ENCODE results near the gene SCN9A. TPM values are rescaled to one million over a fixed set of nuclear protein-coding genes. Genes with fewer than 3 reads are reported as not detected.
"Not testable (repeated sequence)": the region's sequence is repeated elsewhere in the genome, so short reads cannot be mapped to it uniquely, and the experiment has no call there.

The SCN9A gene
- total RNA-seq, 6 donors from 2014 or later: 5.8 to 24.1 (median 9.8) TPM

DNA sequence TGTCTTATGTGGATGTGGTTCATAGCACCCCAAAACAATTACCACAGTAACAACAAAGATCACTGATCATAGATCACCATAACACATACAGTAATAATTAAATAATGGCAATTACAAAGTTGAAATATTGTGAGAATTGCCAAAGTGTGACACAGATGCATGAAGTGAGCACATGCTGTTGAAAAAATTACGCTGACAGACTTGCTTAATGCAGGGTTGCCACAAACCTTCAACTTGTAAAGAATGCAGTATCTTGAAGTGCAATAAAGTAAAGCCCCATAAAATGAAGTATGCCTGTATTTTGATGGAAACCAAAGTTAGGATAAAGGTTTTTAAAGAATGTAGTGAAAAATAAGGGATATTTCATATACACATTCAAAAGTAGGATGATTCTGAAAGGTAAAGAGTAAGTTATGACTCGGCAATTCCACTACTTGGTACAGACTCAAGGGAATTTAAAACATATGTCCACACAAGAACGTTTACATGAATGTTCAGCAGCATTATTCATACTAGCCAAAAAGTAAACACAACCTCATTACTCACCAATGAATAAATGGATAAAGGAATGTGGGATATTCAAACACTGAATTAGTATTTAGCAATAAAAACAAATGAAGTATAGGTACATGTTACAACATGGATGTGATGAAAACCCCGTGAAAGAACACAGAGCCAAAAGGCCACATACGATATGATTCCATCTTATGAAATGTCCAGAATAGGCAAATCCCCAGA is 61.6 kb downstream of the SCN9A start:
- DNase-seq (no peak), ATAC-seq (ENCODE audit: low FRiP score in 2 of 2) (no peak)
- Histone ChIP-seq H3K27ac (no peak overlapping the region), H3K36me3 (no peaks in the 10 kb centered on the region), H3K27me3 (no peaks in the 10 kb centered on the region), H3K4me1 (no peaks in the 10 kb centered on the region), H3K4me3 (no peak overlapping the region), H3K9me3 (no peaks in the 10 kb centered on the region)
- 59 to 71% methylated on average over 5 of the region's 5 CpGs for WGBS, 2 donors
- TF ChIP-seq POLR2AphosphoS5 (IDR thresholded peaks at IDR 0.05) (no peak), EP300 (IDR thresholded peaks at IDR 0.05) (no peak), POLR2A (IDR thresholded peaks at IDR 0.05) (no peak)
- TF ChIP-seq, protein P1, sequence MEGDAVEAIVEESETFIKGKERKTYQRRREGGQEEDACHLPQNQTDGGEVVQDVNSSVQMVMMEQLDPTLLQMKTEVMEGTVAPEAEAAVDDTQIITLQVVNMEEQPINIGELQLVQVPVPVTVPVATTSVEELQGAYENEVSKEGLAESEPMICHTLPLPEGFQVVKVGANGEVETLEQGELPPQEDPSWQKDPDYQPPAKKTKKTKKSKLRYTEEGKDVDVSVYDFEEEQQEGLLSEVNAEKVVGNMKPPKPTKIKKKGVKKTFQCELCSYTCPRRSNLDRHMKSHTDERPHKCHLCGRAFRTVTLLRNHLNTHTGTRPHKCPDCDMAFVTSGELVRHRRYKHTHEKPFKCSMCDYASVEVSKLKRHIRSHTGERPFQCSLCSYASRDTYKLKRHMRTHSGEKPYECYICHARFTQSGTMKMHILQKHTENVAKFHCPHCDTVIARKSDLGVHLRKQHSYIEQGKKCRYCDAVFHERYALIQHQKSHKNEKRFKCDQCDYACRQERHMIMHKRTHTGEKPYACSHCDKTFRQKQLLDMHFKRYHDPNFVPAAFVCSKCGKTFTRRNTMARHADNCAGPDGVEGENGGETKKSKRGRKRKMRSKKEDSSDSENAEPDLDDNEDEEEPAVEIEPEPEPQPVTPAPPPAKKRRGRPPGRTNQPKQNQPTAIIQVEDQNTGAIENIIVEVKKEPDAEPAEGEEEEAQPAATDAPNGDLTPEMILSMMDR (IDR thresholded peaks at IDR 0.05): no peak

DNA sequence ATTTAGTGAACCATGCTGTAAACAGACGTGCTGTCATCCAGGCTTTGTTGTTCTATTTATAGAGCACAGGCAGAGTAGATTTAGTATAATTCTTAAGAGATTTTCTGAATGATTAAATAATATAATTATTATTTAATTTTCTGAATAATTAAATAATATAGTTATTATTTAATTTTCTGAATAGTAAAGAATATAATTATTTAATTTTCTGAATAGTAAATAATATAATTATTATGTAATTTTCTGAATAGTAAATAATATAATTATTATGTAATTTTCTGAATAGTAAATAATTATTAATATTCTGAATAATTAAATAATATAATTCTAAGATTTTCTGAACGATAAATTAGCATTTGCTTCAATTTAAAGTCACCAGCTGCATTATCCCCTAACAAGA is 62.9 kb downstream of the SCN9A start:
- H3K4me1 ChIP-seq; H3K27me3 ChIP-seq; DNase-seq; H3K4me3 ChIP-seq; H3K27ac ChIP-seq; ATAC-seq (ENCODE audit: low FRiP score in 2 of 2); H3K9me3 ChIP-seq; H3K36me3 ChIP-seq: not testable (repeated sequence)
- 0 to 39% methylated on average over 2 of the region's 2 CpGs for WGBS, 2 donors

DNA sequence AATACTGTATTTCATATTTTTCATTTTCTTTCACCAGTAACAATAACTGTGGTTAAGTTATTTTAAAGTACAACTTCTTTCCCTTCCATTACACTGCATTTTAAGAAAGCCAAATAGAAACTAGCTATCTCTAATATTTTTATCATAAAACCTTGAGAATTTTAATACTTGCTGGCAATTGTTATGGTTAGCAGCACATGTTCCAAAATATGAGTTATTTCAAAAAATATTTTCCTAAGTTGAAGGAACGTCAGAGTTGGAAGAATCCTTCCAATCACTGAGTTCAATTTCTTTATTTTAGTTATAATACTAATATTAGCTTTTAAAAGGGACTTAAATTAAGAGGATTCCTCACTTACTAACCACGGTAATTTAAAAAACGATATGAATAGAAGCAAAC is 68.4 kb downstream of the SCN9A start:
- no peaks in the 10 kb centered on the region for H3K36me3 ChIP-seq
- no peaks in the 10 kb centered on the region for H3K27me3 ChIP-seq
- H3K9me3 ChIP-seq: no peaks in the 10 kb centered on the region
- ATAC-seq (ENCODE audit: low FRiP score in 2 of 2): no peak
- no peak for DNase-seq
- no peak overlapping the region for H3K27ac ChIP-seq
- WGBS, 2 donors: 76 to 84% methylated on average over 3 of the region's 3 CpGs
- H3K4me3 ChIP-seq: no peak overlapping the region
- H3K4me1 ChIP-seq: no peaks in the 10 kb centered on the region
- TF ChIP-seq POLR2A (IDR thresholded peaks at IDR 0.05) (no peak), EP300 (IDR thresholded peaks at IDR 0.05) (no peak), POLR2AphosphoS5 (IDR thresholded peaks at IDR 0.05) (no peak)
- TF ChIP-seq, protein P1 (IDR thresholded peaks at IDR 0.05): no peak

DNA sequence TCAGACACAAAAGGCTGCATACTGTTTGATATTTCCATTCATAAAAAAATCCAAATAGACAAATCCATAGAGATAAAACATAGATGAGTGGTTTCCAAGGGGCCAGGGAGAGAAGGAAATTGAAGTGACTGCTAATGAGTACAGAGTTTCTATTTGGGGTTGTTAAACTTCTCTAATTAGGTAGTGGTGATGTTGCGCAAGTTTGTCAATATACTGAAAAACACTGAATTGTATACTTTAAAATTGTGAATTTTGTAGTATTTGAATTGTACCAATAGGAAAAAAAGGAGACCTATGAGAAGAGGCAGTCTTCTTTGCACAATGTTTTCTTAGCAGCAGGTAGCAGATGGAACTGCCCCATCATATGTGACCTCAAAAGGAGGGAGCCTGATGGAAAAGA is 71.1 kb downstream of the SCN9A start:
- Histone ChIP-seq H3K27me3 (no peaks in the 10 kb centered on the region), H3K27ac (no peak overlapping the region), H3K4me1 (no peaks in the 10 kb centered on the region), H3K36me3 (no peaks in the 10 kb centered on the region), H3K9me3 (no peaks in the 10 kb centered on the region), H3K4me3 (no peak overlapping the region)
- TF ChIP-seq, protein P1 (IDR thresholded peaks at IDR 0.05): no peak
- TF ChIP-seq EP300 (IDR thresholded peaks at IDR 0.05) (no peak), POLR2AphosphoS5 (IDR thresholded peaks at IDR 0.05) (no peak), POLR2A (IDR thresholded peaks at IDR 0.05) (no peak)
- ATAC-seq (ENCODE audit: low FRiP score in 2 of 2) (no peak), DNase-seq (no peak)
- WGBS, 2 donors: 91 to 100% methylated on average over 1 of the region's 1 CpG

DNA sequence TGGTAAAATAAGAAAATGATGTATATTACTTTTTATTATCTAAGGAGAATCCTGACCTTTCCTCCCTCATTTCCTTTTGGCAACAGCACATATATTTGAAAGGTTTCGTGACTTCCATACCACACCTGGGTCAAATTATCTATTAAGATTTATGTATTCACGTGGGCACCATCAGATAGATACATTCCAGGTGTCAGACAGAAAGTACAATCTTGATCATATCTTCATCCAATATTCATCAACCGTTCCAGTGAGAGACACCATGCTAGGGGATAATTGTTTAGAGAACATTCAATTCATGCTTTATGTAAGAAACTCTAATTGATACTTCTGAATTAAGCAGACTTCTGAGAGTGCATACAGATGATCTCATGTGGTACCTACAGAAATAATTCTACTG is 73.7 kb downstream of the SCN9A start:
- Histone ChIP-seq H3K4me1 (no peaks in the 10 kb centered on the region), H3K27ac (no peak overlapping the region), H3K27me3 (no peaks in the 10 kb centered on the region), H3K9me3 (no peaks in the 10 kb centered on the region), H3K36me3 (no peaks in the 10 kb centered on the region), H3K4me3 (no peak overlapping the region)
- DNase-seq (no peak), ATAC-seq (ENCODE audit: low FRiP score in 2 of 2) (no peak)
- WGBS, 2 donors: 61 to 64% methylated on average over 3 of the region's 3 CpGs
- TF ChIP-seq EP300 (IDR thresholded peaks at IDR 0.05) (no peak), POLR2AphosphoS5 (IDR thresholded peaks at IDR 0.05) (no peak), POLR2A (IDR thresholded peaks at IDR 0.05) (no peak)
- TF ChIP-seq, protein P1 (IDR thresholded peaks at IDR 0.05): no peak

Data from upper lobe of left lung (tissue), 6 donors.